Lower lobe of right lung (tissue), 2 donors: ENCODE results near the gene HELZ2. TPM values are rescaled to one million over a fixed set of nuclear protein-coding genes. Genes with fewer than 3 reads are reported as not detected.

ENCODE experiments used
- ATAC-seq, 2 donors: fragments of 200-7000 bp; cut with Tn5 transposase; one replicate each; pipeline ENCODE4 v1.9.1; 2020 to 2022; ENCODE audit warnings: mild to moderate bottlenecking in 2 of 2, moderate library complexity in 2 of 2
- DNase-seq: peaks from one replicate; pipeline ENCODE4 v3.0.0-alpha.2; 2020
- H3K27ac ChIP-seq: fragments of 200-600 bp; one replicate; pipeline ENCODE4 v1.8.0; 2022
- H3K27me3 ChIP-seq: fragments of 200-600 bp; one replicate; pipeline ENCODE4 v1.8.0; 2022; ENCODE audit warnings: low read depth
- H3K36me3 ChIP-seq: fragments of 200-600 bp; one replicate; pipeline ENCODE4 v1.8.0; 2022; ENCODE audit warnings: mild to moderate bottlenecking
- H3K4me1 ChIP-seq: fragments of 200-600 bp; one replicate; pipeline ENCODE4 v1.8.0; 2022
- H3K4me3 ChIP-seq: fragments of 200-600 bp; one replicate; pipeline ENCODE4 v1.8.0; 2022; ENCODE audit warnings: mild to moderate bottlenecking
- H3K9me3 ChIP-seq: fragments of 200-600 bp; one replicate; pipeline ENCODE4 v1.8.0; 2022
- CTCF ChIP-seq: fragments of 200-600 bp; IDR thresholded peaks from one replicate; pipeline ENCODE4 v1.8.0; 2022; ENCODE audit warnings: antibody characterized with exemption, mild to moderate bottlenecking
- intact Hi-C: fragments of 100-400 bp; cut with DNase I; formaldehyde crosslinking; loops from one replicate; pipeline ENCODE4 v1.11.0; 2022
- total RNA-seq: library from RNA; stranded (reverse); fragmentation: NEBNext Ultra II Directional; extraction: Animal tissue kit (Norgen Biotek cat#: 25700); gene quantifications from one replicate; pipeline ENCODE4 v1.2.1, GENCODE V29; 2021
- donor health status: DM: no; HTN: yes; CAD: no; lungs with severe emphysema.

HELZ2 gene
- total RNA-seq, 1 donor from 2014 or later = 59.6 TPM

GRCh38 chr20:63548542-63548941 is 25.5 kb downstream of the HELZ2 start:
- DNase-seq = no peak
- intact Hi-C loops = no loop called here

GRCh38 chr20:63547725-63548480 is 26.1 kb downstream of the HELZ2 start, which contains the start of gene SRMS:
TSS of gene SRMS (minus strand) at chr20:63547749. CDS start at chr20:63547463, 286 bp downstream.
- DNase-seq = no peak

More at GRCh38 chr20:63548542-63548941, 25.5 kb downstream of the HELZ2 start:
- H3K4me3 ChIP-seq = no peak overlapping the region
- H3K27ac ChIP-seq = no peak overlapping the region
- no peaks in the 10 kb centered on the region for H3K36me3 ChIP-seq
- peaks cover 22% of the 10 kb centered on the region for H3K27me3 ChIP-seq
- ATAC-seq = no peak
- no peak for TF ChIP-seq CTCF
- H3K9me3 ChIP-seq = no peaks in the 10 kb centered on the region
- H3K4me1 ChIP-seq = peaks cover under 1% of the 10 kb centered on the region

GRCh38 chr20:63546956-63547724 is 26.9 kb downstream of the HELZ2 start:
- TF ChIP-seq CTCF = no peak
- H3K9me3 ChIP-seq = no peaks in the 10 kb centered on the region
- ATAC-seq (no peak), DNase-seq (no peak)
- no peak overlapping the region for H3K4me3 ChIP-seq
- no peaks in the 10 kb centered on the region for H3K36me3 ChIP-seq
- H3K27ac ChIP-seq = no peak overlapping the region
- no peaks in the 10 kb centered on the region for H3K4me1 ChIP-seq
- intact Hi-C loops = no loop called here
- peaks cover 22% of the 10 kb centered on the region for H3K27me3 ChIP-seq

More at GRCh38 chr20:63547725-63548480, 26.1 kb downstream of the HELZ2 start, which contains the start of gene SRMS:
- peaks cover 22% of the 10 kb centered on the region for H3K27me3 ChIP-seq
- H3K9me3 ChIP-seq = no peaks in the 10 kb centered on the region
- intact Hi-C loops = no loop called here
- ATAC-seq = no peak
- no peaks in the 10 kb centered on the region for H3K4me1 ChIP-seq
- H3K4me3 ChIP-seq = no peak within 1 kb of the TSS
- no peaks in the 10 kb centered on the region for H3K36me3 ChIP-seq
- TF ChIP-seq CTCF = no peak
- H3K27ac ChIP-seq = no peak within 1 kb of the TSS

GRCh38 chr20:63546256-63546955 is 27.6 kb downstream of the HELZ2 start:
- Histone ChIP-seq H3K27ac (no peak overlapping the region), H3K4me1 (no peaks in the 10 kb centered on the region), H3K9me3 (no peaks in the 10 kb centered on the region), H3K27me3 (peaks cover 22% of the 10 kb centered on the region), H3K4me3 (no peak overlapping the region), H3K36me3 (no peaks in the 10 kb centered on the region)
- no peak for ATAC-seq
- no peak for TF ChIP-seq CTCF
- DNase-seq = no peak
- intact Hi-C loops = no loop called here

- H3K9me3 ChIP-seq = no peaks in the 10 kb centered on the region
- H3K4me3 ChIP-seq = no peak overlapping the region
- H3K4me1 ChIP-seq = no peaks in the 10 kb centered on the region
- no peak overlapping the region for H3K27ac ChIP-seq
- no peak for TF ChIP-seq CTCF
- ATAC-seq (no peak), DNase-seq (no peak)
- H3K27me3 ChIP-seq = peaks cover 22% of the 10 kb centered on the region
- no peaks in the 10 kb centered on the region for H3K36me3 ChIP-seq
- intact Hi-C loops = no loop called here
Observed at GRCh38 chr20:63545814-63546213, 28.2 kb downstream of the HELZ2 start.
